Measurements from ENCODE around the gene COX5B.

- no peak for TF ChIP-seq POLR2A (IDR thresholded peaks at IDR 0.05)
- no peak for TF ChIP-seq CTCF (IDR thresholded peaks at IDR 0.05)
These were observed 11.2 kb downstream of the COX5B start for GRCh38 chr2:97656905-97657587.

All from lower leg skin (tissue), 3 donors.